GM18951 (cell line): ENCODE results near the gene CXCR4.

ENCODE experiments used
- POLR2A ChIP-seq: IDR thresholded peaks from 4 replicates; pipeline ENCODE4 v1.6.1; 2011; ENCODE audit warnings: mild to moderate bottlenecking; ENCODE audit not compliant: insufficient read length, insufficient read depth; ENCODE audit errors: extremely low read depth
- in situ Hi-C: fragments of 300-500 bp; cut with MboI; formaldehyde crosslinking; loops from one replicate; pipeline ENCODE4 v1.12.0; 2022; ENCODE audit warnings: low sequenced_read_pairs, mixed read lengths, inconsistent platforms; ENCODE audit not compliant: unreplicated experiment

CXCR4 gene

GRCh38 chr2:136069773-136070172, 48.2 kb downstream of the CXCR4 start:
- in situ Hi-C loops = no loop called here
- TF ChIP-seq POLR2A = no peak

DNA sequence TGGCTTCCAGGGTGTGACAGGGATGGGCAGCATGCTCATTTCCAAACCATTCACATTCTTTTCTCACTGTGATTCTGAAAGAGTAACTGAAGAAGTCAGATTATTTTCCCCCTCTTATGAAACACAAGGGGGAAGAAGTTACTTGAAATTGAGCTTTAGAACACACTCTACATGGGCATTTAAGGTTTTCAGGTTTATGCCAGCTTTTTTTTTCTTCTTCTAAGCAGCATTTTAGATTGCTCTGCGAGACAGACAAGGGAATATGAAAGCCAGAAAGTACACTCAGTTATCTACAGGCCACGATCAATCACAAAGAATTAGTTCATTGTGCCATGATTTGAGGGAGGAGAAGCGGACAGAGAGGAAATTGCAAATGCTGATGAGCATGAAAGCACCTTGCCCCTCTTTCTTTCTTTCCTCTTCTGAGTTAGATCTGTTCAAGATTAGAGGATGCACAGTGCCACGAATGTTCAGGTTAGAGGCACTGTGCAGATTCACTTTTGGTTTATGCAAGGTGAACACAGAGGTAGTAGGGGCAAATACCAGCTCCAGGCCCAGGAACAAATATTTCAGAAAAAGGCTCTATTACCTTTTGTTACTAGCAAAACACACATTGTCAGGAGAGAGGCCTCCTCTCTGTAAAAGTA, 49.2 kb downstream of the CXCR4 start:
- in situ Hi-C loops = no loop called here
- no peak for TF ChIP-seq POLR2A

DNA sequence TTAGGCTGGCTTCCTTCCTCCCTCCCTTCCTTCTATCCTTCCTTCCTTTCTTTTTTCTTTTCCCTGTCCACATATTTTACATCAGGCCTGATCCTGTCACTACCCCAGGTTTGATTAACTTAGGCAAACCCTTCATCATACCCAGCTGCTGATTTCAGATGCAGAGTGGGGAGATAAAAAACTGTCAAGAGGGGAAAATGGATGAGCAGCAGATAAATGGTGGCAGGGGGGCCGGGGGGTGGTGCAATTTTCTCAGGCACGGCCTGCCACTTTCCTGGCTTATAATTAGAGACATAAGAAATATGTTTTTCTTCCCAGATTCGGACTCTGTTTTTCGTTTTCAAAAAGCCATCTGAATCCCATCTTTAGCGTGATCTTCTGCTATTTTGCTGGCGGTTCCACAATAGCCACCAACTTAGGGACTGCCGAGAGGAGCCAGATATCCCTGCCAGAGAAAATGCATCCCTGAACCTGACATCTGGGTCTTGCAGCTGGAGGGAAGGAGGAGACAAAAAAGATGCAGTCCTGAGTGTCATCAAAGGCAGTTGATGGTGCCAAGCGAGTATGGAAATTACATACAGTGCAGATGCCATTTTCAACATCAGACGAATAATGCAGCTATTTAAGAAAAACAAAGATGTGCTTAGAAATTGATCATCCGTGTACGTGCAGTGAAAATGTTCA, 49.9 kb downstream of the CXCR4 start:
- in situ Hi-C loops = no loop called here

GRCh38 chr2:136067459-136067858, 50.5 kb downstream of the CXCR4 start:
- no peak for TF ChIP-seq POLR2A
- in situ Hi-C loops = no loop called here

More for the DNA sequence above, 49.9 kb downstream of the CXCR4 start:
- no peak for TF ChIP-seq POLR2A

DNA sequence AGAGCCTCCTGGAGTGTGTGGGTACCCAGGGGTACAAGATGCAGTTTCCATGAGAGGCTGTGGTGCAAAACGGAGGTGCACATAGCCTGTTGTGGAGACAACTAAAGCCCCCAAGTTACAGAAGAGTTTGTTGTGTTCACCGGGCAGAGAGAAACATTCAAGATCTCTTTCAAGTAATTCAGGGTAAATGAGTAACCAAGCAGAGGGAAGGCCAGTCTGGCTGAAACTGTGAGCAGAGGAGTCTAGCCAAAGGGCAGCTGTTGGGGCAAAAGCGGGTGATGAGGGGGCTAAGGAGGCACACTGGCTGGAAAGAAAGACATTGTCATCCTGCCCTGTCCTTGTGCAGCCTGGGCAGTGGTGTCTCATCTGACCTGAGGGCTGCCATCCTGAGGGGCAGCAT, 52.0 kb downstream of the CXCR4 start:
- no peak for TF ChIP-seq POLR2A
- in situ Hi-C loops = no loop called here

DNA sequence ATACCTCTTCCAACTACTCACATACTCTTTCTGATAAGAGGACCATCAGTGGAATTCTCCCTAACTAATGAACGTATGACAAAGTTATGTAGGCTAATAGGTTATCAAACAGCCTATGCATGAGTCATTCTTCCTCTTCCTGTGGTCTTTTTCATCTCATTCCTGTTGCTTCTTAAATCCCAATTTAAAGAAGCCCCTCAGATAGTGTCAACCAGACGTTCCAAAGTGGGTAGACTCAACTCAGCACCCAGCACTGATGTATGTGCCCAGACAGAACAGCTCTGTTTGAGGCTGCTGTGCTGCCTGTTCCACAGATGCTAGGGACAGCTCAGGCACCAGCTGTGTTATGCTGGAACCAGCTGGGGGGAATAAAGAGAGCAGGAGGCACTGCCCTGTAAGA, 52.6 kb downstream of the CXCR4 start:
- in situ Hi-C loops = no loop called here

More for the DNA sequence above, 52.6 kb downstream of the CXCR4 start:
- TF ChIP-seq POLR2A = no peak
